OCI-LY1 (cell line): ENCODE results near the gene REC114.

Experiments used
- H2AFZ ChIP-seq: fragments of 200-600 bp; sonication (generic), shearing (Covaris generic); 2 replicates; pipeline ENCODE4 v1.6.0; 2014; ENCODE audit warnings: antibody characterized with exemption, mild to moderate bottlenecking, low read length
- H3F3A ChIP-seq: fragments of 200-600 bp; sonication (generic), shearing (Covaris generic); 2 replicates; pipeline ENCODE4 v1.6.0; 2014; ENCODE audit warnings: mild to moderate bottlenecking, antibody characterized with exemption, low read length, moderate library complexity; ENCODE audit not compliant: insufficient read depth
- H3K27ac ChIP-seq: fragments of 200-600 bp; sonication (generic); 2 replicates; pipeline ENCODE4 v1.5.1; 2014; ENCODE audit warnings: low read length, mixed run types, mild to moderate bottlenecking, low read depth; ENCODE audit not compliant: poor library complexity, severe bottlenecking
- H3K27me3 ChIP-seq: fragments of 200-600 bp; sonication (generic); 2 replicates; pipeline ENCODE4 v1.6.0; 2014; ENCODE audit warnings: antibody characterized with exemption, mild to moderate bottlenecking, low read length, moderate library complexity; ENCODE audit not compliant: insufficient read depth
- H3K36me3 ChIP-seq: fragments of 200-600 bp; sonication (generic); 2 replicates; pipeline ENCODE4 v1.6.1; 2014; ENCODE audit warnings: mild to moderate bottlenecking, antibody characterized with exemption, low read length, moderate library complexity, mixed read lengths; ENCODE audit not compliant: insufficient read depth
- H3K4me1 ChIP-seq: fragments of 200-600 bp; sonication (generic); 2 replicates; pipeline ENCODE4 v1.5.1; 2014; ENCODE audit warnings: mild to moderate bottlenecking, low read length, moderate library complexity; ENCODE audit not compliant: insufficient read depth, severe bottlenecking
- H3K4me2 ChIP-seq: fragments of 200-600 bp; sonication (generic), shearing (Covaris generic); 2 replicates; pipeline ENCODE4 v1.6.1; 2014; ENCODE audit warnings: low read length
- H3K4me3 ChIP-seq: fragments of 200-600 bp; sonication (generic); 2 replicates; pipeline ENCODE4 v1.5.1; 2014; ENCODE audit warnings: low read length, low read depth, mild to moderate bottlenecking, mixed read lengths; ENCODE audit not compliant: poor library complexity, severe bottlenecking
- H3K79me2 ChIP-seq: fragments of 200-600 bp; shearing (Covaris generic); 2 replicates; pipeline ENCODE4 v1.6.1; 2016; ENCODE audit warnings: mixed run types, low read length, mixed read lengths; ENCODE audit not compliant: insufficient read depth
- H3K9ac ChIP-seq: fragments of 200-600 bp; sonication (generic), shearing (Covaris generic); 2 replicates; pipeline ENCODE4 v1.6.1; 2014; ENCODE audit warnings: mild to moderate bottlenecking, low read length, mixed read lengths
- H3K9me2 ChIP-seq: fragments of 200-600 bp; sonication (generic), shearing (Covaris generic); 2 replicates; pipeline ENCODE4 v1.6.1; 2014; ENCODE audit warnings: low read depth, mild to moderate bottlenecking, low read length, mixed read lengths
- H3K9me3 ChIP-seq: fragments of 200-600 bp; shearing (Covaris generic); 2 replicates; pipeline ENCODE4 v1.6.1; 2014; ENCODE audit warnings: low read length, mixed read lengths
- H4K20me1 ChIP-seq: fragments of 200-600 bp; sonication (generic), shearing (Covaris generic); 2 replicates; pipeline ENCODE4 v1.6.0; 2016; ENCODE audit warnings: mild to moderate bottlenecking, low read length; ENCODE audit not compliant: insufficient read depth
- EZH2 ChIP-seq: fragments of 200-600 bp; sonication (generic), shearing (Covaris generic); IDR thresholded peaks from 2 replicates; pipeline ENCODE4 v1.8.0; 2017; ENCODE audit warnings: borderline replicate concordance, mixed run types, mild to moderate bottlenecking, antibody characterized with exemption, low read length, moderate library complexity, mixed read lengths
- TF ChIP-seq, protein P1 (sequence below): fragments of 200-600 bp; sonication (generic), shearing (Covaris generic); IDR thresholded peaks from 2 replicates; pipeline ENCODE4 v1.5.1; 2017; ENCODE audit warnings: mild to moderate bottlenecking, antibody characterized with exemption, low read length, moderate library complexity, mixed read lengths

REC114 gene

DNA sequence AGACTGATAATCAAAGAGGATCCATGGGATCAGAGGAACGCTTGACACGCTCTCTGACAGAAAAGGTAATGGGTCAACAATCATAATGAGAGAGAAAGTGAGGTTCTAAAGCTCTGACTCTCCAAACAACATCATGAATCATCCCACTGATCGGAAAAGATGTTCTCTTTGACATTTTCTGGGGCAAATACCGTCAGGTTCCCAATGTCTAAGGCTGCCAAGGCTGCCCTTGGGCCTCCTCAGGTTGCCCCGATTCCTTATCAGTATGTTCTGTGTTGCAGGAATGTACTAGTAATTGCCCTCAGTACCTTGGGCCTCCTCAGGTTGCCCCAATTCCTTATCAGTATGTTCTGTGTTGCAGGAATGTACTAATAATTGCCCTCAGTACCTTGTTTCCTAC is 129.3 kb downstream of the REC114 start:
- TF ChIP-seq, protein P1, sequence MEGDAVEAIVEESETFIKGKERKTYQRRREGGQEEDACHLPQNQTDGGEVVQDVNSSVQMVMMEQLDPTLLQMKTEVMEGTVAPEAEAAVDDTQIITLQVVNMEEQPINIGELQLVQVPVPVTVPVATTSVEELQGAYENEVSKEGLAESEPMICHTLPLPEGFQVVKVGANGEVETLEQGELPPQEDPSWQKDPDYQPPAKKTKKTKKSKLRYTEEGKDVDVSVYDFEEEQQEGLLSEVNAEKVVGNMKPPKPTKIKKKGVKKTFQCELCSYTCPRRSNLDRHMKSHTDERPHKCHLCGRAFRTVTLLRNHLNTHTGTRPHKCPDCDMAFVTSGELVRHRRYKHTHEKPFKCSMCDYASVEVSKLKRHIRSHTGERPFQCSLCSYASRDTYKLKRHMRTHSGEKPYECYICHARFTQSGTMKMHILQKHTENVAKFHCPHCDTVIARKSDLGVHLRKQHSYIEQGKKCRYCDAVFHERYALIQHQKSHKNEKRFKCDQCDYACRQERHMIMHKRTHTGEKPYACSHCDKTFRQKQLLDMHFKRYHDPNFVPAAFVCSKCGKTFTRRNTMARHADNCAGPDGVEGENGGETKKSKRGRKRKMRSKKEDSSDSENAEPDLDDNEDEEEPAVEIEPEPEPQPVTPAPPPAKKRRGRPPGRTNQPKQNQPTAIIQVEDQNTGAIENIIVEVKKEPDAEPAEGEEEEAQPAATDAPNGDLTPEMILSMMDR = no peak
- TF ChIP-seq EZH2 = no peak
- no peak overlapping the region for H2AFZ ChIP-seq
- no peaks in the 10 kb centered on the region for H3K79me2 ChIP-seq
- H3K4me1 ChIP-seq = no peaks in the 10 kb centered on the region
- H3K27me3 ChIP-seq = no peaks in the 10 kb centered on the region
- no peak overlapping the region for H3K9ac ChIP-seq
- H3K27ac ChIP-seq = no peak overlapping the region
- H3K9me3 ChIP-seq = no peaks in the 10 kb centered on the region
- H3K4me3 ChIP-seq = no peak overlapping the region
- H3K4me2 ChIP-seq = no peak overlapping the region
- peaks cover 60% of the 10 kb centered on the region; the same call in 1 of the 2 replicates for H3K36me3 ChIP-seq
- H3K9me2 ChIP-seq = no peaks in the 10 kb centered on the region
- no peaks in the 10 kb centered on the region for H3F3A ChIP-seq
- H4K20me1 ChIP-seq = no peaks in the 10 kb centered on the region

- no peak overlapping the region for H3K4me3 ChIP-seq
- no peak overlapping the region for H3K9ac ChIP-seq
- no peak for TF ChIP-seq EZH2
- TF ChIP-seq, protein P1 = no peak
- no peaks in the 10 kb centered on the region for H3K79me2 ChIP-seq
- H3K4me1 ChIP-seq = no peaks in the 10 kb centered on the region
- peaks cover 56% of the 10 kb centered on the region; the same call in 1 of the 2 replicates for H3K36me3 ChIP-seq
- H3K9me2 ChIP-seq = no peaks in the 10 kb centered on the region
- no peaks in the 10 kb centered on the region for H4K20me1 ChIP-seq
- no peaks in the 10 kb centered on the region for H3K27me3 ChIP-seq
- no peak overlapping the region for H2AFZ ChIP-seq
- no peak overlapping the region for H3K27ac ChIP-seq
- H3K9me3 ChIP-seq = no peaks in the 10 kb centered on the region
- H3F3A ChIP-seq = no peaks in the 10 kb centered on the region
- no peak overlapping the region for H3K4me2 ChIP-seq
These were observed 130.1 kb downstream of the REC114 start for GRCh38 chr15:73573037-73573436.

- TF ChIP-seq, protein P1 = no peak
- no peak for TF ChIP-seq EZH2
- H3K9me3 ChIP-seq = no peaks in the 10 kb centered on the region
- peaks cover 51% of the 10 kb centered on the region; the same call in 1 of the 2 replicates for H3K36me3 ChIP-seq
- H4K20me1 ChIP-seq = no peaks in the 10 kb centered on the region
- no peaks in the 10 kb centered on the region for H3K27me3 ChIP-seq
- no peaks in the 10 kb centered on the region for H3K9me2 ChIP-seq
- H3K27ac ChIP-seq = no peak overlapping the region
- no peaks in the 10 kb centered on the region for H3K79me2 ChIP-seq
- no peaks in the 10 kb centered on the region for H3F3A ChIP-seq
- no peak overlapping the region for H2AFZ ChIP-seq
- no peaks in the 10 kb centered on the region for H3K4me1 ChIP-seq
- no peak overlapping the region for H3K9ac ChIP-seq
- H3K4me3 ChIP-seq = no peak overlapping the region
- H3K4me2 ChIP-seq = no peak overlapping the region
These were observed 130.6 kb downstream of the REC114 start for GRCh38 chr15:73573572-73573971.
